Measurements from ENCODE around the gene C21orf58.

- TF ChIP-seq TAF1 (IDR thresholded peaks at IDR 0.05; ENCODE audit: low read depth, low read length) (no peak), POLR2A (IDR thresholded peaks at IDR 0.05; ENCODE audit: low read depth, low read length) (no peak)
Measured at GRCh38 chr21:46268371-46268770, 55.3 kb downstream of the C21orf58 start.
